A375 (cell line): ENCODE results near the gene DSTN. TPM values are rescaled to one million over a fixed set of nuclear protein-coding genes. Genes with fewer than 3 reads are reported as not detected.

ENCODE experiments used
- total RNA-seq: library from RNA; depleted of rRNA; stranded (reverse); fragments of >200 nt; shearing (Covaris generic); gene quantifications from 2 replicates; pipeline ENCODE4 v1.2.3, GENCODE V29; 2014; rRNA removed

DSTN gene
- total RNA-seq = 120 and 151 TPM in 2 replicates

DNA sequence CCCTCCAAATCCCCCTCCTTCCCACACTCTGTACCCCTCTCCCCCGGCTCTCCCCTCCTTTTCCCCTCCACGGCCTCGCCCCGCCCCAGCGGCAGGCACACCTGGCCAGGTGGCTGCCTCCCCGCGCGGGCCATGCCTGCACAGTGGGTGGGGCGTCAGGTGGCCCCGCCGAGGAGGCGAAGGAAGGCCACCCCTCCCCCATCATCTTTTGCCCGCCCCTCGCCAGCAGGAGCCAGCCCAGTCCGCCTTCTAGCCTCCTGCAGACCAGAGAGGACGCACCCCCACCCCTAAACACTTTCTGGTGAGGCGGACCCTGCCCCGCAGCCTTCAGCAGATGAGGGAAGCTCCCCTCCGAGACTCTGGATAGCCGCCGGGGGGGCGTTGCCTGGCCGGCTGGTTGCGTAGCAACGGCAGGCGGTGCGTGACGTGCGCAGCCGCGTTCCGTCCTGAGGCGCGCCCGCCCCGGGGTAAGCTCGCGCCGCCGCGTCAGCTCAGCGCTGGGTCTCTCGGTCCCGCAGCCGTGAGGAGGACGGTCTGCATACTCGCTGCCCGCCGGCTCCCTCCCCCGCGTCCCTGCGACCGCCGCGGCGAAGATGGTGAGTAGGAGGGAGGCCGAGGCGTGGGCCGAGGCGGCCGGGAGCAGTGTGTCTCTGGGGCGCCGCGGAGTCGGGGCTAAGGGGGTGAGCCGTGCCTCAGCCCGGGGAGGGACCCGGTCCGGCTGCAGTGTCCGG, at the start of gene DSTN:
Gene DSTN (plus strand): TSS at position 460 of the 731 bp plus-strand sequence. CDS start 134 bp downstream, at position 594.

GRCh38 chr20:17530716-17531664, 38.9 kb upstream of the DSTN start, which contains the start of gene BFSP1:
TSS of gene BFSP1 (minus strand) at chr20:17531379. CDS start at chr20:17531329, 50 bp downstream.

Other genes starting within 250 kb of the DSTN start
- gene BFSP1, start 38.7 kb upstream of the DSTN start, total RNA-seq = 7.7 and 11.1 TPM in 2 replicates
- gene RRBP1, start 112.2 kb downstream of the DSTN start, total RNA-seq = 100 and 111 TPM in 2 replicates
- not detected in 2 replicates for gene BANF2, start 129.9 kb downstream of the DSTN start, total RNA-seq